IPS-18c (cell line): ENCODE measurements around the gene CUL2.
"Not testable (repeated sequence)": the region's sequence is repeated elsewhere in the genome, so short reads cannot be mapped to it uniquely, and the experiment has no call there.

Source experiments
- H3K4me3 ChIP-seq: 2 replicates; pipeline ENCODE4 v1.7.0; 2013; ENCODE audit warnings: low read depth, mild to moderate bottlenecking, low read length, moderate library complexity; ENCODE audit not compliant: insufficient read depth
- H3K9me3 ChIP-seq: one replicate; pipeline ENCODE4 v1.6.1; 2013; ENCODE audit warnings: mild to moderate bottlenecking, low read length, moderate library complexity; ENCODE audit not compliant: control insufficient read depth, insufficient read depth

CUL2 gene

GRCh38 chr10:35091994-35092790 lies 2.1 kb upstream of the CUL2 start:
- no peak overlapping the region for H3K4me3 ChIP-seq
- H3K9me3 ChIP-seq = no peaks in the 10 kb centered on the region

GRCh38 chr10:35089611-35090161 lies 455 bp downstream of the CUL2 start:
- peak overlapping the region; percentile 78 for H3K4me3 ChIP-seq

DNA sequence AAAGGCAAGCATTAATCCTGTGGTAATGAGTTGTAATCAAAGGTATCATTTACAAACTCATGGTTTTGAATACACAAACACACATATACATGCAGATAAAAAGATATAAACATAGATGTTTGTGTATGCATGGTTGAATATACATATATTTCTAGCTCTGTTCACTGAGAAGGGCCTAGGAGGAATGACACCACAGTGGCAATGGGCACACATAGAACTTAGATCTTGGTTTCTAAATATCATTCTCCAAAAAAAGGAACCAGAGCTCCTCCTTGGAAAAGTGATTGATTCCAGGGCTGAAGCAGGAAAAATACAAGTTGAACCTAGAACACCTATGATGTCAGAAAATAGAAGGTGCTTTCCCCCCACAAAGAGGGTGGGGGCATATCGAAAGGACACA lies 6.9 kb downstream of the CUL2 start:
- H3K4me3 ChIP-seq = no peak overlapping the region
- H3K9me3 ChIP-seq = no peaks in the 10 kb centered on the region

More at GRCh38 chr10:35089611-35090161, 455 bp downstream of the CUL2 start:
- H3K9me3 ChIP-seq = no peaks in the 10 kb centered on the region

DNA sequence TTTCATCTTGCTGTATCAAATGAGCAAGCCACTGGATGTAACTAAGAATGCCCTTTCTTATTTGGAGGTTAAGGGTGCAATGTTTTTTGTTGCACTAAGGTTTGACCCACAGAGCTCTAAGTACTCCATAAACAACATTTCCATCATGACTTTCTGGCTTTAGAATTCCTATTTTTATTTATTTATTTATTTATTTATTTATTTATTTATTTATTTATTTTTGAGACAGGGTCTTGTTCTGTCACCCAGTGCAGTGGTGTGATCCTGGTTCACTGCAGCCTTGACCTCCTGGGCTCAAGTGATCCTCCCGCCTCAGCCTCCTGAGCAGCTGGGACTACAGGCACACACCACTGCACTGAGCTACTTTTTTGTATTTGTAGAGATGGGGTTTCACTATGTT lies 9.9 kb downstream of the CUL2 start:
- not testable (repeated sequence) for H3K4me3 ChIP-seq, H3K9me3 ChIP-seq

GRCh38 chr10:35079763-35080162 lies 10.4 kb downstream of the CUL2 start:
- Histone ChIP-seq H3K9me3 (no peaks in the 10 kb centered on the region), H3K4me3 (no peak overlapping the region)

GRCh38 chr10:35079265-35079664 lies 10.9 kb downstream of the CUL2 start:
- H3K4me3 ChIP-seq = no peak overlapping the region
- no peaks in the 10 kb centered on the region for H3K9me3 ChIP-seq

GRCh38 chr10:35075228-35075627 lies 14.9 kb downstream of the CUL2 start:
- Histone ChIP-seq H3K4me3 (no peak overlapping the region), H3K9me3 (no peaks in the 10 kb centered on the region)

- no peaks in the 10 kb centered on the region for H3K9me3 ChIP-seq
- no peak overlapping the region for H3K4me3 ChIP-seq
Observed at GRCh38 chr10:35074266-35074665, 15.9 kb downstream of the CUL2 start.

- no peaks in the 10 kb centered on the region for H3K9me3 ChIP-seq
- H3K4me3 ChIP-seq = no peak overlapping the region
Observed at GRCh38 chr10:35070521-35070920, 19.6 kb downstream of the CUL2 start.

- Histone ChIP-seq H3K4me3 (no peak overlapping the region), H3K9me3 (no peaks in the 10 kb centered on the region)
Observed at GRCh38 chr10:35063837-35064454, 26.2 kb downstream of the CUL2 start.

- Histone ChIP-seq H3K4me3 (no peak overlapping the region), H3K9me3 (no peaks in the 10 kb centered on the region)
Observed at GRCh38 chr10:35059481-35059880, 30.7 kb downstream of the CUL2 start.

- no peak overlapping the region for H3K4me3 ChIP-seq
- no peaks in the 10 kb centered on the region for H3K9me3 ChIP-seq
Observed at GRCh38 chr10:35058686-35059085, 31.5 kb downstream of the CUL2 start.

DNA sequence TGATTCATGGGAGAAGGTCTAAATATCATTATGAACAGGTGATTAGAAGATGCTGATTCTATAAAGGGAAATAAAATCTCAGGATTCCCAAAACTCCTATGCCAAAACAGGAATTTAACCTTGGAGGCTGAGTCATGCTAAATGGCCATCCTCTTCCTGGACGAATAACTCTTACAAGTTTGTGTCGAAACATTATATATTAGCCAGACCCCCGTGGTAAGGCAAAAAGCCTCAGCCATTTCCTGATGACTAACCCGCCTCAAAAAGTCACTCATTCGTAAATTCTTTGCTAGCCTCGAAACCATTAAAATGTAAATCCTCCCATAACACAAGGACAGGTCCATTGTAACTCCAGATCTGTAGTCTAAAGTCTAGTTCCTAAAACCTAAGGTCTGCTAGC lies 32.0 kb downstream of the CUL2 start:
- H3K9me3 ChIP-seq = no peaks in the 10 kb centered on the region
- H3K4me3 ChIP-seq = peak overlapping the region; percentile 28; the same call in 1 of the 2 replicates

- H3K4me3 ChIP-seq = no peak overlapping the region
- H3K9me3 ChIP-seq = no peaks in the 10 kb centered on the region
Observed at GRCh38 chr10:35056686-35057085, 33.5 kb downstream of the CUL2 start.

DNA sequence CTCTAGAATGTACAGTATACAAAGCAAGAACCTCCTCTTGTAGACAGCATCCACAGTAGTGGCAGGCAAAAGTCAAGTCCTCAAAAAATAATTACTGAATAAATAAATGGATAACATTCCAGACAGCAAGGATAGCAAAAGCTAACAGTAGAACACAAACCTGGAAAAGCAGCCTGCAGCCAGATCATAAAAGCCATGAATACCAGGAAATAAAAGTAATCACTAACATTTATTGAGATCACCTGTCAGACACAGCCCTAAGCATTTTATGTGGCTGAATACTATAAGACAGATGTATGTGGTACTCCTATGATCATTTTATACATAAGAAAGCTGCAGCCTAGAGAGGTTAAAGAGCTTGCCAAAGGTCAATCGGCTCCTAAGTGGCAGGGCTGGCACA lies 34.0 kb downstream of the CUL2 start:
- Histone ChIP-seq H3K9me3 (no peaks in the 10 kb centered on the region), H3K4me3 (no peak overlapping the region)

DNA sequence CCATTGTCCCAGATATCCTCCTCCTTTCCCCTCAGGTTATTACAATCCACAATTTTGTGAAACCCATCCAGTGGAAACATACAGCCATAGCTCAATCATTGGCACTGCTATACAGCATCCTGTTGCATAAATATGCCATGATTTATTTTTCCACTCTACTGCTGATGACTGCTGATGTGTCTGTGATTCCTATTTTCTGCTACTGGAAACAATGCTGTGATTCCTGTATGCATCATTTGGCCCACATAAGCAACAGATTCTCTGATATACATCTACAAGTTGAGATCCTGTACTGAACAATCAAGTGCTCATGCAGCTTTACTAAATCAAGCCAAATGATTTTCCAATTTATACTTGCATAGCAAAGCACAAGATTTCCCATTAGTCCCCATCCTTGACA lies 39.6 kb downstream of the CUL2 start:
- no peak overlapping the region for H3K4me3 ChIP-seq
- H3K9me3 ChIP-seq = no peaks in the 10 kb centered on the region

- Histone ChIP-seq H3K4me3 (no peak overlapping the region), H3K9me3 (no peaks in the 10 kb centered on the region)
Observed at GRCh38 chr10:35046074-35046473, 44.1 kb downstream of the CUL2 start.

GRCh38 chr10:35045275-35045674 lies 44.9 kb downstream of the CUL2 start:
- H3K9me3 ChIP-seq, H3K4me3 ChIP-seq: not testable (repeated sequence)
